DLD1 (cell line): ENCODE data around the gene ITGB2.

Experiments
- in situ Hi-C: cut with HindIII; loops from 2 replicates; pipeline ENCODE4 v1.10.0; 2017; ENCODE audit warnings: low sequenced_read_pairs

The ITGB2 gene

GRCh38 chr21:44955798-44956175, 35.1 kb upstream of the ITGB2 start:
- in situ Hi-C loops, result no loop called here

- in situ Hi-C loops, result no loop called here
These were observed 34.6 kb upstream of the ITGB2 start for GRCh38 chr21:44955141-44955797.

GRCh38 chr21:44954281-44954771, 33.6 kb upstream of the ITGB2 start:
- in situ Hi-C loops, result no loop called here

GRCh38 chr21:44953628-44954021, 32.9 kb upstream of the ITGB2 start:
- in situ Hi-C loops, result no loop called here

GRCh38 chr21:44952929-44953627, 32.4 kb upstream of the ITGB2 start:
- in situ Hi-C loops, result no loop called here

- in situ Hi-C loops, result no loop called here
These were observed 31.6 kb upstream of the ITGB2 start for GRCh38 chr21:44952116-44952928.

- in situ Hi-C loops, result no loop called here
These were observed 30.7 kb upstream of the ITGB2 start for GRCh38 chr21:44951186-44951915.

GRCh38 chr21:44950351-44950750, 29.7 kb upstream of the ITGB2 start:
- in situ Hi-C loops, result no loop called here

GRCh38 chr21:44949779-44950198, 29.1 kb upstream of the ITGB2 start:
- in situ Hi-C loops, result loop anchor here (10.0 kb wide), 1 partner anchor 175 kb away; no protein-coding TSS in a partner anchor

- in situ Hi-C loops, result loop anchor here (10.0 kb wide), 1 partner anchor 176 kb away; no protein-coding TSS in a partner anchor
These were observed 28.6 kb upstream of the ITGB2 start for GRCh38 chr21:44949161-44949778.

GRCh38 chr21:44948426-44949120, 27.9 kb upstream of the ITGB2 start:
- in situ Hi-C loops, result loop anchor here (10.0 kb wide), 1 partner anchor 176 kb away; no protein-coding TSS in a partner anchor

- in situ Hi-C loops, result loop anchor here (10.0 kb wide), 1 partner anchor 177 kb away; no protein-coding TSS in a partner anchor
These were observed 27.2 kb upstream of the ITGB2 start for GRCh38 chr21:44947930-44948331.

GRCh38 chr21:44947111-44947929, 26.6 kb upstream of the ITGB2 start:
- in situ Hi-C loops, result loop anchor here (10.0 kb wide), 1 partner anchor 177 kb away; no protein-coding TSS in a partner anchor

GRCh38 chr21:44946254-44947041, 25.7 kb upstream of the ITGB2 start:
- in situ Hi-C loops, result loop anchor here (10.0 kb wide), 1 partner anchor 178 kb away; no protein-coding TSS in a partner anchor

- in situ Hi-C loops, result loop anchor here (10.0 kb wide), 1 partner anchor 180 kb away; no protein-coding TSS in a partner anchor
These were observed 23.9 kb upstream of the ITGB2 start for GRCh38 chr21:44944596-44944995.

- in situ Hi-C loops, result loop anchor here (10.0 kb wide), 1 partner anchor 181 kb away; no protein-coding TSS in a partner anchor
These were observed 23.2 kb upstream of the ITGB2 start for GRCh38 chr21:44943686-44944550.
